ENCODE results near the gene ZNF212.

DNA sequence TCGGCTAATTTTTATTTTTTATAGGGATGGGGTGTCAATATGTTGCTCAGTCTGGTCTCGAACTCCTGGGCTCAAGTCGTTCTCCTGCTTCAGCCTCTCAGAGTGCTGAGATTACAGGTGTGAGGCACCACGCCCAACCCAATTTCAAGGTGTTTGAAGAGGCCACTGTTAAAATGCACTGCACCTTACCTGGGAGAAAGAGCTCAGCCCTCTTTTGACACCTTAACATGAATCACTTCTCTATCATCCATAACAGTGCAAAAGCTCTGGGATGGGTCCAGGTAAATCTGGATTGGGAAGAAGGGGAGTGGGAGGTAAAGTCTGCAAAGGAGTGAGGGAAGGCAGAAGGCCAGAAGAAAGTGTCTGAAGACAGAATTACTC lies 44.7 kb upstream of the ZNF212 start:
- no peak for TF ChIP-seq TCF7 (IDR thresholded peaks at IDR 0.05; ENCODE audit: borderline replicate concordance)
- no peak for TF ChIP-seq PTRF (tag; IDR thresholded peaks at IDR 0.05)
- TF ChIP-seq CAMTA2 (CRISPR knock-in tag; conservative IDR thresholded peaks at IDR 0.05): no peak
- TF ChIP-seq, protein P1, sequence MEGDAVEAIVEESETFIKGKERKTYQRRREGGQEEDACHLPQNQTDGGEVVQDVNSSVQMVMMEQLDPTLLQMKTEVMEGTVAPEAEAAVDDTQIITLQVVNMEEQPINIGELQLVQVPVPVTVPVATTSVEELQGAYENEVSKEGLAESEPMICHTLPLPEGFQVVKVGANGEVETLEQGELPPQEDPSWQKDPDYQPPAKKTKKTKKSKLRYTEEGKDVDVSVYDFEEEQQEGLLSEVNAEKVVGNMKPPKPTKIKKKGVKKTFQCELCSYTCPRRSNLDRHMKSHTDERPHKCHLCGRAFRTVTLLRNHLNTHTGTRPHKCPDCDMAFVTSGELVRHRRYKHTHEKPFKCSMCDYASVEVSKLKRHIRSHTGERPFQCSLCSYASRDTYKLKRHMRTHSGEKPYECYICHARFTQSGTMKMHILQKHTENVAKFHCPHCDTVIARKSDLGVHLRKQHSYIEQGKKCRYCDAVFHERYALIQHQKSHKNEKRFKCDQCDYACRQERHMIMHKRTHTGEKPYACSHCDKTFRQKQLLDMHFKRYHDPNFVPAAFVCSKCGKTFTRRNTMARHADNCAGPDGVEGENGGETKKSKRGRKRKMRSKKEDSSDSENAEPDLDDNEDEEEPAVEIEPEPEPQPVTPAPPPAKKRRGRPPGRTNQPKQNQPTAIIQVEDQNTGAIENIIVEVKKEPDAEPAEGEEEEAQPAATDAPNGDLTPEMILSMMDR (IDR thresholded peaks at IDR 0.05 in 2 of 3, conservative IDR thresholded peaks at IDR 0.05 in 1 of 3; ENCODE audit: insufficient read depth in 2 of 3, low read depth in 1 of 3, low read length in 3 of 3): no peak
- no peak for TF ChIP-seq RFX5 (IDR thresholded peaks at IDR 0.05; ENCODE audit: low read depth, low read length)
- TF ChIP-seq YY1 (IDR thresholded peaks at IDR 0.05; ENCODE audit: borderline replicate concordance in 1 of 3, control insufficient read depth in 1 of 3, extremely low read depth in 1 of 3, insufficient read depth in 3 of 3, insufficient read length in 1 of 3, insufficient replicate concordance in 2 of 3, low read depth in 1 of 3, low read length in 2 of 3): no peak
- TF ChIP-seq ZFP36 (IDR thresholded peaks at IDR 0.05; ENCODE audit: low read depth, low read length, partially characterized antibody): no peak

Data from K562 (cell line).